CD4-positive, alpha-beta memory T cell (primary cell): Measurements from ENCODE around the gene UCK2. TPM values are rescaled to one million over a fixed set of nuclear protein-coding genes. Genes with fewer than 3 reads are reported as not detected.
A peak's percentile ranks its signal among the peaks of the same experiment; 100 is the strongest.

ENCODE experiments used
- CTCF ChIA-PET: fragments of 350-600 bp; sonication (Branson Sonifier 250); formaldehyde crosslinking; loops from one replicate; lab custom pipeline; 2021; ENCODE audit warnings: inconsistent platforms; ENCODE audit not compliant: partially characterized antibody; lab: Charles Lee
- POLR2A ChIA-PET: fragments of 350-600 bp; sonication (Branson Sonifier 250); formaldehyde crosslinking; loops from one replicate; lab custom pipeline; 2021; ENCODE audit not compliant: partially characterized antibody; lab: Charles Lee
- DNase-seq, 5 donors: peaks; one replicate each; pipeline versions ENCODE4 v3.0.0 to v3.0.0-alpha.2; 2020 to 2022; ENCODE audit warnings: mixed read lengths in 1 of 5
- H3K27ac ChIP-seq: one replicate; pipeline ENCODE4 v1.7.0; 2013; ENCODE audit warnings: low read depth, low read length
- H3K27me3 ChIP-seq: 2 replicates; pipeline ENCODE4 v1.7.0; 2013; ENCODE audit warnings: mild to moderate bottlenecking, low read length, moderate library complexity; ENCODE audit not compliant: insufficient read depth
- H3K36me3 ChIP-seq: 2 replicates; pipeline ENCODE4 v1.7.0; 2013; ENCODE audit warnings: mild to moderate bottlenecking, low read length, moderate library complexity; ENCODE audit not compliant: insufficient read depth
- H3K4me1 ChIP-seq: 2 replicates; pipeline ENCODE4 v1.7.0; 2013; ENCODE audit warnings: mild to moderate bottlenecking, low read length, moderate library complexity; ENCODE audit not compliant: insufficient read depth
- H3K4me3 ChIP-seq, 2 donors: one replicate each; pipeline ENCODE4 v1.7.0; 2013; ENCODE audit warnings: low read length in 2 of 2, mild to moderate bottlenecking in 1 of 2
- H3K9me3 ChIP-seq, 2 donors: one replicate each; pipeline ENCODE4 v1.7.0; 2013; ENCODE audit warnings: low read length in 2 of 2, control low read depth in 1 of 2; ENCODE audit not compliant: control insufficient read depth in 1 of 2
- H3K27ac Mint-ChIP-seq, 7 donors: one replicate each; pipeline ENCODE4 v1.8.0; 2020 to 2021; ENCODE audit warnings: mixed read lengths in 7 of 7, mild to moderate bottlenecking in 6 of 7, inconsistent platforms in 3 of 7, moderate library complexity in 3 of 7
- H3K27me3 Mint-ChIP-seq, 2 donors: one replicate each; pipeline ENCODE4 v1.8.0; 2020 to 2021; ENCODE audit warnings: mixed read lengths in 2 of 2
- H3K36me3 Mint-ChIP-seq, 2 donors: one replicate each; pipeline ENCODE4 v1.8.0; 2020 to 2021; ENCODE audit warnings: mixed read lengths in 2 of 2, inconsistent platforms in 1 of 2, mild to moderate bottlenecking in 1 of 2
- H3K4me1 Mint-ChIP-seq, 4 donors: one replicate each; pipeline ENCODE4 v1.8.0; 2020 to 2021; ENCODE audit warnings: mixed read lengths in 4 of 4, mild to moderate bottlenecking in 1 of 4
- H3K4me3 Mint-ChIP-seq, 8 donors: one replicate each; pipeline ENCODE4 v1.8.0; 2020 to 2021; ENCODE audit warnings: mixed read lengths in 8 of 8, mild to moderate bottlenecking in 7 of 8, moderate library complexity in 6 of 8, inconsistent platforms in 3 of 8
- H3K9me3 Mint-ChIP-seq, 8 donors: one replicate each; pipeline ENCODE4 v1.8.0; 2020 to 2021; ENCODE audit warnings: mixed read lengths in 8 of 8, mild to moderate bottlenecking in 5 of 8, inconsistent platforms in 3 of 8, moderate library complexity in 1 of 8
- intact Hi-C: fragments of 100-400 bp; cut with micrococcal nuclease; formaldehyde crosslinking; loops from one replicate; pipeline ENCODE4 v1.15.1; 2023
- polyA plus RNA-seq, 2 donors: library from polyadenylated mRNA; unstranded; fragments of 300-500 nt; fragmentation: Illumina TruSeq; gene quantifications; one replicate each; pipeline ENCODE4 v1.2.3, GENCODE V29; 2021
- total RNA-seq, 2 experiments: library from RNA; stranded (reverse); gene quantifications; one replicate each; pipeline ENCODE4 v1.2.3, GENCODE V29; 2021

UCK2 gene
- total and polyA plus RNA-seq, 4 experiments from 2014 or later = 2.1 to 5.6 (median 4.1) TPM

DNA sequence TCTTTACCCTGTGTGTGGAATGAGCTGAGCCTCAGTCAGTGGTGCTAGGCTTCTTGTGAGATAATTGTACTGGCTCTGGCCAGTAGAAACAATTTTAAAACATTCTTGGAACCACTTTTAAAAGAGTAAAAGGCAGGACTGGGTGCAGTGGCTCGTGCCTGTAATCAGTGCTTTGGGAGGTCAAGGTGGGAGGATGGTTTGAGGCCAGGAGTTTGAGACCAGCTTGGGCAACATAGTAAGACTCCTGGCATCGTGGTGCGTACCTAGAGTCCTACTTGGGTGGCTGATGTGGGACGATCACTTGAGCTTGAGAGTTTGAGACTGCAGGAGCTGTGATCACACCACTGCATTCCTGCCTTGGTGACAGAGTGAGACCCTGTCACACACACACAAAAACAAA, 89.8 kb downstream of the UCK2 start:
- Histone ChIP-seq H3K27me3 (no peaks in the 10 kb centered on the region), H3K36me3 (no peaks in the 10 kb centered on the region), H3K4me3 (no peak overlapping the region), H3K9me3 (no peaks in the 10 kb centered on the region), H3K27ac (no peak overlapping the region), H3K4me1 (no peaks in the 10 kb centered on the region)
- Mint-ChIP-seq H3K27ac (no peak overlapping the region), H3K4me3 (no peak overlapping the region), H3K9me3 (no peaks in the 10 kb centered on the region), H3K4me1 (peaks cover 0 to 4% (median 3%) of the 10 kb centered on the region in 4 donors), H3K27me3 (peaks cover 0 to 2% of the 10 kb centered on the region in 2 donors), H3K36me3 (no peaks in the 10 kb centered on the region)
- ChIA-PET CTCF (interaction anchor here (14.5 to 19.5 kb wide), 2 partner anchors 7 to 315 kb away, joined by 123 to 321 read pairs; no protein-coding TSS in a partner anchor), POLR2A (no interaction called here)
- no peak for DNase-seq
- intact Hi-C loops = no loop called here

DNA sequence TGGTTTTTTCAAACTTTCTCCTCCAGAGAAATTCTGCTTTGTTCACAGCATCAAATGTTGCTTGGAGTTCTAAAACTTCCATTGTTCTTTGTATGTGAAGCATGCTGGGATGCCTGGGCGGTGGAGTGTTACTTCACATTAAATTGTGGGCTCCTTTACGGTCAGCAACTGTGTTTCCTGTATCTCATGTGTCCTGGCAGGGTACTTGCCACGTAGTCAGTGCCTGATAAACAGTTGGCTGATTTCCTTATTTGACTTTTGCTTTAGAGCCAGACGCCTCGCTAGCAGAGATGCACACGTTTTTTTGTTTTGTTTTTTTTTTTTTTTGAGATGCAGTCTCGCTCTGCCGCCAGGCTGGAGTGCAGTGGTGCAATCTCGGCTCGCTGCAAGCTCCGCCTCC, 96.7 kb downstream of the UCK2 start:
- Mint-ChIP-seq H3K36me3 (no peaks in the 10 kb centered on the region), H3K27ac (no peak overlapping the region), H3K4me3 (no peak overlapping the region), H3K27me3 (peaks cover 10 to 15% of the 10 kb centered on the region in 2 donors), H3K4me1 (peaks cover 0 to 2% (median 0%) of the 10 kb centered on the region in 4 donors), H3K9me3 (no peaks in the 10 kb centered on the region)
- DNase-seq = no peak
- intact Hi-C loops = loop anchor here (1.0 to 10.0 kb wide), 3 partner anchors 241 to 1141 kb away; partner anchors contain the start of gene FAM78B
- H3K36me3 ChIP-seq = no peaks in the 10 kb centered on the region
- H3K27me3 ChIP-seq = no peaks in the 10 kb centered on the region
- no peak overlapping the region for H3K27ac ChIP-seq
- CTCF ChIA-PET = interaction anchor here (0.6 to 12.2 kb wide), 19 partner anchors 9 to 566 kb away, joined by 3 to 123 read pairs (median 3); no protein-coding TSS in a partner anchor
- no peaks in the 10 kb centered on the region for H3K4me1 ChIP-seq
- no peak overlapping the region for H3K4me3 ChIP-seq
- no peaks in the 10 kb centered on the region for H3K9me3 ChIP-seq
- POLR2A ChIA-PET = no interaction called here

DNA sequence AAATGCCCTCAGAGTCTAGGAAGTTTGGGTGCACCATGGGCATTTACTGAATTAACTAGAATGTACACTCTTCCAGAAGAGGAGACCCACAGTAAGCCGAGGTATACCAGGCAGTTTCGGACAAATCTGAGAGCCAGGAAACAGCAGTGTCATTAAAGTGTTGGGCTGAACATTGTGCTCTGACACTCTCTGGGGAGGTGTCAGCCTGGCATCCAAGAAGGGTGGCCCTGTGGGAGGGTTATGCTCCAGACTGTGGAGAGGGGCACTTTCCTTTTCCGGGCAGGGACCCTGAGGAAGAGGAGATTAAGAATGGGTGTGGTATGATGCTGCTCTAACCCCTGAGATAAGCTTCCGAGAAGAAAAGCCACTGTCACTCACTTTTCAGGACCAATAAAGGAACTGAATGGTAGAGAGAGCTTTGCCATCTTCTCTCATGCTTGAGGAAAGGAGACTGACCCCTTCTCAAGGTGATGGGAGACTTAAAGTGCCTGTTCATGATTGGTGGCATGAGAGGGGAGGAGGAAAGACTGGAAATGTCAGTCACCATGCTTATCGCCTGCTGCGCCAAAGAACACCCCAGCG, 98.2 kb downstream of the UCK2 start:
- no peak overlapping the region for H3K27ac ChIP-seq
- DNase-seq = no peak
- peaks cover 0 to 2% (median 0%) of the 10 kb centered on the region in 4 donors for H3K4me1 Mint-ChIP-seq
- no peaks in the 10 kb centered on the region for H3K27me3 ChIP-seq
- no peaks in the 10 kb centered on the region for H3K4me1 ChIP-seq
- no peak overlapping the region for H3K4me3 Mint-ChIP-seq
- H3K27ac Mint-ChIP-seq = no peak overlapping the region
- peaks cover 12 to 15% of the 10 kb centered on the region in 2 donors for H3K27me3 Mint-ChIP-seq
- H3K9me3 Mint-ChIP-seq = peaks cover 0 to 1% (median 0%) of the 10 kb centered on the region in 8 donors
- H3K36me3 Mint-ChIP-seq = no peaks in the 10 kb centered on the region
- no peak overlapping the region for H3K4me3 ChIP-seq
- intact Hi-C loops = loop anchor here (10.0 kb wide), 2 partner anchors 239 to 1139 kb away; partner anchors contain the start of gene FAM78B
- POLR2A ChIA-PET = no interaction called here
- no peaks in the 10 kb centered on the region for H3K36me3 ChIP-seq
- no peaks in the 10 kb centered on the region for H3K9me3 ChIP-seq
- CTCF ChIA-PET = interaction anchor here (0.9 to 12.2 kb wide), 12 partner anchors 9 to 554 kb away, joined by 3 to 123 read pairs (median 5); no protein-coding TSS in a partner anchor

DNA sequence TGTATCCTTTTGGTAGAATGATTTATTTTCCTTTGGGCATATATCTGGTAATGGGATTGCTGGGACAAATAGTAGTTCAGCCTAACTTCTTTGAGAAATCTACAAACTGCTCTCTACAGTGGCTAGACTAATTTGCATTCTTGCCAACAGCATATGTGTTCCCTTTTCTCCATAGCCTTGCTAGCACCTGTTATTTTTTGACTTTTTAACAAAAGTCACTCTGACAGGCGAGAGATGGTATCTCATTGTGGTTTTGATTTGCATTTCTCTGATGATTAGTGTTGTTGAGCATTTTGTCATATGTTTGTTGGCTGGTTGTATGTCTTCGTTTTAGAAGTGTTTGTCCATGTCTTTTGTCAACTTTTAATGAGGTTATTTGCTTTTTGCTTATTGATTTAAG, 99.8 kb downstream of the UCK2 start:
- Histone ChIP-seq H3K9me3 (no peaks in the 10 kb centered on the region), H3K4me3 (no peak overlapping the region), H3K4me1 (no peaks in the 10 kb centered on the region), H3K36me3 (no peaks in the 10 kb centered on the region), H3K27ac (no peak overlapping the region), H3K27me3 (no peaks in the 10 kb centered on the region)
- H3K27ac Mint-ChIP-seq = no peak overlapping the region
- intact Hi-C loops = loop anchor here (10.0 kb wide), 2 partner anchors 238 to 1138 kb away; partner anchors contain the start of gene FAM78B
- no peaks in the 10 kb centered on the region for H3K36me3 Mint-ChIP-seq
- H3K27me3 Mint-ChIP-seq = peaks cover 10 to 15% of the 10 kb centered on the region in 2 donors
- peaks cover 0 to 3% (median 0%) of the 10 kb centered on the region in 8 donors for H3K9me3 Mint-ChIP-seq
- peaks cover 0 to 2% (median 0%) of the 10 kb centered on the region in 4 donors for H3K4me1 Mint-ChIP-seq
- no peak for DNase-seq
- no peak overlapping the region for H3K4me3 Mint-ChIP-seq
- ChIA-PET POLR2A (no interaction called here), CTCF (interaction anchor here (0.7 to 12.2 kb wide), 6 partner anchors 13 to 552 kb away, joined by 3 to 123 read pairs (median 4); no protein-coding TSS in a partner anchor)

DNA sequence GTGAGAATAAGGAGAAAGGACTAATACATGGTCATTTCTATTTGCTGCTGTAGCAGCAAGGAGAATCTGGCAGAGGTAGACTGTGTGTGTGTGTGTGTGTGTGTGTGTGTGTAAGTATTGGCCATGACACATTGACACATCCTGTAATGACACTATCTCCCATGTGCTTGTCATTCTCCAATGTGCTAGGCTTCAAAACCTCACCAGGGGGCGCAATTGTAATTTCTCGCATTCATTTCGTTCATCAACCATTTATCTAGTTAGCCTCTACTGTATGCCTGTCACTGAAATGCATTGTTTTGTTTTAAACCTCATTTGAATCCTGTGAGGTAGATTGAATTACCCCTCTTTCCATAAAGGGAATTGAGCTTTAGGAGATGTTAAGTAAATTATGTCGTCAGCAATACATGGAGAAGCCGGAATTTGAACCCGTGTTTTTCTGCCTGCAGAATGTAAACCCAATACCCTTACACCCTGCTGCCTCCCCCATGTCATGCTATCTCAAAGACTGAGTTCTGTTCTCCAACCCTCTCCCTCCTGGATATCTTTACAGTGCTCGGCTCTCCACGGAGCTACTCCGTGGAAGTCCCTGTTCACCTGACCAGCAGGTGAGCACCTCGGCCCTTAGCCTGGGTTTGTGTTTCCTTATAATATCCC, 100.8 kb downstream of the UCK2 start:
- no peaks in the 10 kb centered on the region for H3K36me3 ChIP-seq
- intact Hi-C loops = loop anchor here (1.0 to 10.0 kb wide), 4 partner anchors 237 to 1137 kb away; partner anchors contain the start of gene FAM78B
- peak in 4 of 5 donors; percentile 45 to 55 (median 48) for DNase-seq
- Mint-ChIP-seq H3K36me3 (no peaks in the 10 kb centered on the region), H3K27me3 (peaks cover 10 to 17% of the 10 kb centered on the region in 2 donors), H3K27ac (peak overlapping the region in 1 of 7 donors; percentile 10), H3K4me1 (peaks cover 0 to 2% (median 0%) of the 10 kb centered on the region in 4 donors), H3K4me3 (no peak overlapping the region), H3K9me3 (peaks cover 0 to 3% (median 0%) of the 10 kb centered on the region in 8 donors)
- H3K4me1 ChIP-seq = no peaks in the 10 kb centered on the region
- H3K27ac ChIP-seq = no peak overlapping the region
- POLR2A ChIA-PET = no interaction called here
- CTCF ChIA-PET = interaction anchor here (0.6 to 12.2 kb wide), 16 partner anchors 8 to 675 kb away, joined by 3 to 123 read pairs (median 4); no protein-coding TSS in a partner anchor
- no peaks in the 10 kb centered on the region for H3K9me3 ChIP-seq
- H3K27me3 ChIP-seq = no peaks in the 10 kb centered on the region
- no peak overlapping the region for H3K4me3 ChIP-seq

DNA sequence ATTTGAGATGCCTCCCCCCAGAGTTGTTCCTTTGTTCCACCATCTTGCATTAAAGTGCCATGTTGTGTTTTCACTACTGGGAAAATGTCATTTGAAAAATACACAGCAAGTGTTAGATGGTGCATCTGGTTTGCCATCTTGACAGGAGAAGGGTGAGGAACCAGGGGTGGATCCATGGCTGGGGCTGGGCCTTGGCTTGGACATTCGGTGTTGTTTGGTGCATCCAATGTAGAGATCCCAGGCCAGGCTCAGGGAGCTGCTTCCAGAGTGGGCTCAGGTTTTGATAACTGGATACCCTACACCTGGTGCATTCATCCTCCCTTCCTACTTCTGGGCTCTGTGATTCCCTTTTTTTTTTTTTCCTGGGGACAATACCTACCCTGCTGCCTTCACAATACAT, 103.5 kb downstream of the UCK2 start:
- H3K9me3 Mint-ChIP-seq = peaks cover 0 to 3% (median 0%) of the 10 kb centered on the region in 8 donors
- H3K9me3 ChIP-seq = no peaks in the 10 kb centered on the region
- H3K4me1 Mint-ChIP-seq = peaks cover 0 to 2% (median 0%) of the 10 kb centered on the region in 4 donors
- no peaks in the 10 kb centered on the region for H3K36me3 Mint-ChIP-seq
- H3K27me3 Mint-ChIP-seq = peaks cover 4 to 9% of the 10 kb centered on the region in 2 donors
- ChIA-PET POLR2A (no interaction called here), CTCF (interaction anchor here (1.4 kb wide), 1 partner anchor 16 kb away, joined by 3 read pairs; no protein-coding TSS in a partner anchor)
- H3K4me3 ChIP-seq = no peak overlapping the region
- intact Hi-C loops = no loop called here
- H3K27me3 ChIP-seq = no peaks in the 10 kb centered on the region
- no peaks in the 10 kb centered on the region for H3K4me1 ChIP-seq
- no peak overlapping the region for H3K27ac ChIP-seq
- H3K27ac Mint-ChIP-seq = no peak overlapping the region
- no peak overlapping the region for H3K4me3 Mint-ChIP-seq
- H3K36me3 ChIP-seq = no peaks in the 10 kb centered on the region
- DNase-seq = no peak
